A673 (cell line): ENCODE results near the gene COL5A3. TPM values are rescaled to one million over a fixed set of nuclear protein-coding genes. Genes with fewer than 3 reads are reported as not detected.

Experiments
- BruUV-seq: library from RNA; stranded (reverse); fragments of 400-500 nt; replicated peaks from 2 replicates; lab custom pipeline; 2021; lab: Mats Ljungman, UMichigan
- CTCF ChIA-PET: fragments of 300-600 bp; sonication (Branson Sonifier 250); formaldehyde crosslinking; loops from one replicate; lab custom pipeline; 2022; ENCODE audit warnings: antibody characterized with exemption; lab: Charles Lee
- POLR2A ChIA-PET: fragments of 300-600 bp; sonication (Branson Sonifier 250); formaldehyde crosslinking; loops from one replicate; lab custom pipeline; 2022; ENCODE audit warnings: antibody characterized with exemption; ENCODE audit not compliant: low non-redundant PET; lab: Charles Lee
- DNase-seq: peaks from one replicate; pipeline ENCODE4 v3.0.0-alpha.2; 2015; ENCODE audit warnings: low spot score
- H3K27ac ChIP-seq: fragments of 200-600 bp; sonication (generic); 2 replicates; pipeline ENCODE4 v1.5.1; 2016; ENCODE audit warnings: mixed run types, low read depth, mild to moderate bottlenecking, mixed read lengths, antibody characterized with exemption, low read length; ENCODE audit not compliant: poor library complexity, severe bottlenecking
- H3K27me3 ChIP-seq: fragments of 200-600 bp; sonication (generic); replicated peaks from 2 replicates; pipeline ENCODE4 v1.6.1; 2017; ENCODE audit warnings: mixed run types, low read depth, mild to moderate bottlenecking, mixed read lengths, antibody characterized with exemption, low read length; ENCODE audit not compliant: insufficient read depth, poor library complexity
- H3K36me3 ChIP-seq: fragments of 200-600 bp; sonication (generic); 2 replicates; pipeline ENCODE4 v1.6.1; 2016; ENCODE audit warnings: mixed run types, mild to moderate bottlenecking, mixed read lengths, antibody characterized with exemption, low read length; ENCODE audit not compliant: insufficient read depth, poor library complexity, severe bottlenecking
- H3K4me1 ChIP-seq: fragments of 200-600 bp; sonication (generic); 2 replicates; pipeline ENCODE4 v1.6.1; 2017; ENCODE audit warnings: mixed run types, mild to moderate bottlenecking, mixed read lengths, antibody characterized with exemption, low read length; ENCODE audit not compliant: insufficient read depth, poor library complexity, severe bottlenecking
- H3K4me3 ChIP-seq: fragments of 200-600 bp; sonication (generic); 2 replicates; pipeline ENCODE4 v1.5.1; 2016; ENCODE audit warnings: low read depth, mixed run types, mild to moderate bottlenecking, mixed read lengths, low read length; ENCODE audit not compliant: poor library complexity, severe bottlenecking
- H3K9me3 ChIP-seq: fragments of 200-600 bp; sonication (generic); 2 replicates; pipeline ENCODE4 v1.6.1; 2016; ENCODE audit warnings: mixed run types, low read depth, mild to moderate bottlenecking, mixed read lengths, antibody characterized with exemption, low read length; ENCODE audit not compliant: poor library complexity, severe bottlenecking
- CTCF ChIP-seq: fragments of 300-800, 200-600 bp; sonication (generic); conservative IDR thresholded peaks from 2 replicates; pipeline ENCODE4 v1.5.1; 2017; ENCODE audit warnings: low read depth, mild to moderate bottlenecking, antibody characterized with exemption, low read length, moderate library complexity, mixed read lengths
- EZH2 ChIP-seq: fragments of 200-600 bp; sonication (generic); IDR thresholded peaks from 2 replicates; pipeline ENCODE4 v1.6.1; 2017; ENCODE audit warnings: borderline replicate concordance, low read depth, mild to moderate bottlenecking, mixed read lengths, antibody characterized with exemption, low read length; ENCODE audit not compliant: poor library complexity, severe bottlenecking
- intact Hi-C: fragments of 100-400 bp; cut with micrococcal nuclease; formaldehyde crosslinking; loops from one replicate; pipeline ENCODE4 v1.10.0; 2022; ENCODE audit not compliant: unreplicated experiment
- total RNA-seq: library from RNA; stranded (reverse); gene quantifications from 2 replicates; pipeline ENCODE4 v1.2.3, GENCODE V29; 2021

The COL5A3 gene
- total RNA-seq, 1 experiment from 2014 or later = 6.8 TPM

- DNase-seq = no peak
- no peak overlapping the region for H3K27ac ChIP-seq
- H3K27me3 ChIP-seq = no peaks in the 10 kb centered on the region
- H3K36me3 ChIP-seq = no peaks in the 10 kb centered on the region
- peaks cover 6% of the 10 kb centered on the region for H3K4me1 ChIP-seq
- intact Hi-C loops = loop anchor here (10.0 kb wide), 1 partner anchor 164 kb away; no protein-coding TSS in a partner anchor
- POLR2A ChIA-PET = no interaction called here
- CTCF ChIA-PET = no interaction called here
- BruUV-seq = no TSS peak
- H3K4me3 ChIP-seq = no peak overlapping the region
- H3K9me3 ChIP-seq = no peaks in the 10 kb centered on the region
- TF ChIP-seq EZH2 = no peak
Measured at GRCh38 chr19:10019246-10019645, 8.9 kb upstream of the COL5A3 start.

- Histone ChIP-seq H3K36me3 (no peaks in the 10 kb centered on the region), H3K27ac (no peak overlapping the region), H3K27me3 (no peaks in the 10 kb centered on the region), H3K9me3 (no peaks in the 10 kb centered on the region), H3K4me1 (peaks cover 11% of the 10 kb centered on the region), H3K4me3 (no peak overlapping the region)
- intact Hi-C loops = loop anchor here (10.0 kb wide), 1 partner anchor 164 kb away; no protein-coding TSS in a partner anchor
- DNase-seq = no peak
- ChIA-PET POLR2A (no interaction called here), CTCF (no interaction called here)
- no peak for TF ChIP-seq EZH2
- no peak for TF ChIP-seq CTCF
- BruUV-seq = no TSS peak
Measured at GRCh38 chr19:10018786-10019185, 8.5 kb upstream of the COL5A3 start.

- Histone ChIP-seq H3K4me1 (peaks cover 13% of the 10 kb centered on the region), H3K36me3 (no peaks in the 10 kb centered on the region), H3K27ac (no peak overlapping the region), H3K9me3 (no peaks in the 10 kb centered on the region), H3K27me3 (no peaks in the 10 kb centered on the region), H3K4me3 (no peak overlapping the region)
- POLR2A ChIA-PET = no interaction called here
- BruUV-seq = no TSS peak
- no peak for DNase-seq
- intact Hi-C loops = loop anchor here (10.0 kb wide), 1 partner anchor 163 kb away; no protein-coding TSS in a partner anchor
- CTCF ChIA-PET = no interaction called here
- TF ChIP-seq EZH2 = no peak
- no peak for TF ChIP-seq CTCF
Measured at GRCh38 chr19:10018263-10018662, 8.0 kb upstream of the COL5A3 start.
